Choroid plexus epithelial cell (primary cell): ENCODE measurements around the gene SULT1A1.
"Not testable (repeated sequence)": the region's sequence is repeated elsewhere in the genome, so short reads cannot be mapped to it uniquely, and the experiment has no call there.

Experiments used
- DNase-seq: peaks from one replicate; pipeline ENCODE4 v3.0.0-alpha.2; 2010; ENCODE audit warnings: low read depth
- H3K4me3 ChIP-seq: 2 replicates; pipeline ENCODE4 v1.5.1; 2011; ENCODE audit warnings: low read depth, mild to moderate bottlenecking, control low read depth, low read length, moderate library complexity
- CTCF ChIP-seq: conservative IDR thresholded peaks from 2 replicates; pipeline ENCODE4 v1.5.1; 2011; ENCODE audit warnings: low read depth, mild to moderate bottlenecking, control low read depth, inconsistent platforms, low read length, moderate library complexity

Gene SULT1A1

GRCh38 chr16:28597692-28598261, 12.1 kb downstream of the SULT1A1 start:
- DNase-seq: peak; percentile 47
- TF ChIP-seq CTCF: peak; percentile 35

GRCh38 chr16:28596840-28597691, 12.8 kb downstream of the SULT1A1 start, which contains the start of gene SULT1A2:
Gene SULT1A2 (minus strand): TSS chr16:28597050. CDS start chr16:28595930, 1,120 bp downstream.
- TF ChIP-seq CTCF: no peak
- H3K4me3 ChIP-seq: no peak within 1 kb of the TSS
- no peak for DNase-seq

More at GRCh38 chr16:28597692-28598261, 12.1 kb downstream of the SULT1A1 start:
- H3K4me3 ChIP-seq: no peak overlapping the region

- no peak overlapping the region for H3K4me3 ChIP-seq
- TF ChIP-seq CTCF: no peak
- no peak for DNase-seq
These were observed 13.7 kb downstream of the SULT1A1 start for GRCh38 chr16:28596115-28596630.

DNA sequence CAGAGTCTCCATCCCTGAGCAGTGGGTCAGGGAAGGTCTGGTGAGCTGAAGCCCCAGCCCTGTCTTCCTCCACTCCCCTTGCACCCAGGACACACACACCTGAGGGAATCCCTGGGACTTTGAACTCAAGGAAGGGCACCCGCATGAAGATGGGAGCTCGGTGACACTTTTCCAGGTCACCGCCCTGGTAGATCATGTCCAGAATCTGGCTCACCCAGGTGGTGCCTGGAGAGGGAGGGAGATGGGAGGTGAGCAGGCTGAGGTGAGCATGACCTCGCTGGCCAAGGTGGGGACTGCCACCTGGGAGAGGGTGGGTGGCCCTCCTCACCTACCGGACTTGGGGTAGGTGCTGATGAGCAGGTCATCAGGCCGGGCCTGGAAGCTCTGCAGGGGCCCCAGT, 14.4 kb downstream of the SULT1A1 start:
- not testable (repeated sequence) for H3K4me3 ChIP-seq, DNase-seq

- TF ChIP-seq CTCF: no peak
- H3K4me3 ChIP-seq: no peak overlapping the region
- DNase-seq: no peak
These were observed 16.8 kb downstream of the SULT1A1 start for GRCh38 chr16:28592979-28593553.

DNA sequence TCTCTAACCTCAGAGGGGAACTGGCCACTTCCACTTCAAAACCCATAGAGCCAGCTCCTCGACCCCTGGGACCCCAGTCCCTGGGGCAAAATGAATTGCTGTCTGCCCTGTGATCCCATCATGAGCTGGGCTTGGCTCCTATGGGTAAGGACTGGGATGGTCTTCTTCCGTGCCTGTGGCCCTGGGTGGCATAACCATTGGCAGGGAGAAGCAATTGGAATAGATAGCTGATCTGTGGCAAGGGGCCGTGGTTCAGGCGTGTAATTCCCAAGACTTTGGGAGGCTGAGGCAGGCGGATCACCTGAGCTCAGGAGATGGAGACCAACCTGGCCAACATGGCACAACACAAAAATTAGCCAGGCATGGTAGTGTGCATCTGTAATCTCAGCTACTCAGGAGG, 17.3 kb downstream of the SULT1A1 start:
- no peak for DNase-seq
- no peak for TF ChIP-seq CTCF
- H3K4me3 ChIP-seq: no peak overlapping the region

GRCh38 chr16:28591355-28591754, 18.5 kb downstream of the SULT1A1 start:
- no peak overlapping the region for H3K4me3 ChIP-seq
- DNase-seq: no peak
- no peak for TF ChIP-seq CTCF
